ENCODE data around the gene LRRC8D. TPM values are rescaled to one million over a fixed set of nuclear protein-coding genes. Genes with fewer than 3 reads are reported as not detected.
"Not testable (repeated sequence)": the region's sequence is repeated elsewhere in the genome, so short reads cannot be mapped to it uniquely, and the experiment has no call there.

LRRC8D gene
- total RNA-seq, 1 donor from 2014 or later = 42.1 TPM

- DNase-seq (ENCODE audit: low spot score, unreplicated experiment) = no peak
- H3K27ac Mint-ChIP-seq = no peak overlapping the region
These were observed 159.8 kb downstream of the LRRC8D start for GRCh38 chr1:89980605-89981004.

GRCh38 chr1:89982846-89983245, 162.0 kb downstream of the LRRC8D start:
- H3K4me1 Mint-ChIP-seq (ENCODE audit: low read depth); H3K27ac Mint-ChIP-seq; H3K27me3 Mint-ChIP-seq; H3K36me3 Mint-ChIP-seq (ENCODE audit: insufficient read depth); H3K4me3 Mint-ChIP-seq (ENCODE audit: low read depth); H3K9me3 Mint-ChIP-seq (ENCODE audit: low read depth); DNase-seq (ENCODE audit: low spot score, unreplicated experiment): not testable (repeated sequence)

More at GRCh38 chr1:89980605-89981004, 159.8 kb downstream of the LRRC8D start:
- H3K4me3 Mint-ChIP-seq (ENCODE audit: low read depth) = no peak overlapping the region
- no peaks in the 10 kb centered on the region for H3K36me3 Mint-ChIP-seq (ENCODE audit: insufficient read depth)
- TF ChIP-seq CTCF (IDR thresholded peaks at IDR 0.05; ENCODE audit: unreplicated experiment) = no peak
- peaks cover 4% of the 10 kb centered on the region for H3K4me1 Mint-ChIP-seq (ENCODE audit: low read depth)
- no peaks in the 10 kb centered on the region for H3K27me3 Mint-ChIP-seq
- H3K9me3 Mint-ChIP-seq (ENCODE audit: low read depth) = peaks cover 3% of the 10 kb centered on the region

GRCh38 chr1:89984564-89985116, 163.8 kb downstream of the LRRC8D start:
- not testable (repeated sequence) for H3K4me3 Mint-ChIP-seq (ENCODE audit: low read depth); H3K27me3 Mint-ChIP-seq; H3K4me1 Mint-ChIP-seq (ENCODE audit: low read depth); H3K9me3 Mint-ChIP-seq (ENCODE audit: low read depth); H3K36me3 Mint-ChIP-seq (ENCODE audit: insufficient read depth); DNase-seq (ENCODE audit: low spot score, unreplicated experiment); H3K27ac Mint-ChIP-seq

GRCh38 chr1:89986020-89986419, 165.2 kb downstream of the LRRC8D start:
- Mint-ChIP-seq H3K9me3 (ENCODE audit: low read depth) (peaks cover 3% of the 10 kb centered on the region), H3K27me3 (no peaks in the 10 kb centered on the region), H3K4me1 (ENCODE audit: low read depth) (peaks cover 10% of the 10 kb centered on the region), H3K27ac (no peak overlapping the region), H3K4me3 (ENCODE audit: low read depth) (no peak overlapping the region), H3K36me3 (ENCODE audit: insufficient read depth) (no peaks in the 10 kb centered on the region)
- TF ChIP-seq CTCF (IDR thresholded peaks at IDR 0.05; ENCODE audit: unreplicated experiment) = no peak
- DNase-seq (ENCODE audit: low spot score, unreplicated experiment) = no peak

Other genes with a start within 250 kb of the LRRC8D start
- 3.2 and 3.3 TPM in 2 replicates for gene LRRC8C, start 187.9 kb upstream of the LRRC8D start, total RNA-seq
- 67.2 and 70.9 TPM in 2 replicates for gene ZNF326, start 174.1 kb downstream of the LRRC8D start, total RNA-seq

Data from progenitor cell of endocrine pancreas (in vitro differentiated cells).